GM12892 (cell line): Measurements from ENCODE around the gene HAND2.

Source experiments
- DNase-seq: peaks from one replicate; pipeline ENCODE4 v3.0.0; 2011; ENCODE audit not compliant: insufficient read length
- FAIRE-seq: peaks from 2 replicates; lab custom pipeline; 2011; peaks lifted over from hg19 to GRCh38; lab: Jason Lieb, UNC
- POLR2A ChIP-seq: IDR thresholded peaks from 2 replicates; pipeline ENCODE4 v1.6.1; 2011; ENCODE audit warnings: low read depth, low read length, control low read depth
- POLR2AphosphoS5 ChIP-seq: IDR thresholded peaks from 2 replicates; pipeline ENCODE4 v1.6.1; 2011; ENCODE audit warnings: low read depth, low read length, control low read depth
- TAF1 ChIP-seq: IDR thresholded peaks from 2 replicates; pipeline ENCODE4 v1.6.1; 2011; ENCODE audit warnings: low read depth, mild to moderate bottlenecking, control low read depth, low read length, borderline replicate concordance

Gene HAND2

GRCh38 chr4:173514641-173515217 is 15.3 kb downstream of the HAND2 start:
- FAIRE-seq: no peak
- DNase-seq: no peak

GRCh38 chr4:173513651-173514050 is 16.4 kb downstream of the HAND2 start:
- DNase-seq (no peak), FAIRE-seq (no peak)
- no peak for TF ChIP-seq POLR2AphosphoS5

More at GRCh38 chr4:173514641-173515217, 15.3 kb downstream of the HAND2 start:
- TF ChIP-seq POLR2AphosphoS5 (no peak), POLR2A (no peak), TAF1 (no peak)

GRCh38 chr4:173511787-173512361 is 18.2 kb downstream of the HAND2 start:
- TF ChIP-seq POLR2AphosphoS5 (no peak), TAF1 (no peak), POLR2A (no peak)
- FAIRE-seq: no peak
- no peak for DNase-seq

- DNase-seq (no peak), FAIRE-seq (no peak)
- TF ChIP-seq TAF1 (no peak), POLR2AphosphoS5 (no peak), POLR2A (no peak)
Measured at GRCh38 chr4:173509036-173510001, 20.7 kb downstream of the HAND2 start.

- DNase-seq (no peak), FAIRE-seq (no peak)
- TF ChIP-seq POLR2AphosphoS5 (no peak), TAF1 (no peak), POLR2A (no peak)
Measured at GRCh38 chr4:173508386-173509035, 21.5 kb downstream of the HAND2 start.

GRCh38 chr4:173507471-173508385 is 22.3 kb downstream of the HAND2 start:
- no peak for TF ChIP-seq TAF1
- no peak for TF ChIP-seq POLR2AphosphoS5
- no peak for TF ChIP-seq POLR2A
- DNase-seq (no peak), FAIRE-seq (no peak)

GRCh38 chr4:173506597-173507211 is 23.3 kb downstream of the HAND2 start:
- FAIRE-seq: no peak
- TF ChIP-seq TAF1 (no peak), POLR2AphosphoS5 (no peak)
- no peak for DNase-seq

GRCh38 chr4:173505924-173506518 is 24.0 kb downstream of the HAND2 start:
- peak; percentile 81 for FAIRE-seq
- no peak for TF ChIP-seq POLR2A
- no peak for TF ChIP-seq POLR2AphosphoS5
- TF ChIP-seq TAF1: no peak
- DNase-seq: no peak

GRCh38 chr4:173504181-173504503 is 25.9 kb downstream of the HAND2 start:
- FAIRE-seq (no peak), DNase-seq (no peak)
- TF ChIP-seq POLR2AphosphoS5: no peak
- TF ChIP-seq TAF1: no peak
- no peak for TF ChIP-seq POLR2A
